SK-N-SH (cell line): Measurements from ENCODE around the gene ID1. TPM values are rescaled to one million over a fixed set of nuclear protein-coding genes. Genes with fewer than 3 reads are reported as not detected.
A peak's percentile ranks its signal among the peaks of the same experiment; 100 is the strongest.

ENCODE experiments used
- CTCF ChIA-PET: fragments of 300-600, 350-600 bp; formaldehyde crosslinking; extraction: SDS; loops from one replicate; lab custom pipeline; 2021; lab: Yijun Ruan, JAX
- POLR2A ChIA-PET: fragments of 350-600 bp; sonication (Branson Sonifier 250); formaldehyde crosslinking; extraction: SDS; loops from one replicate; lab custom pipeline; 2020; ENCODE audit warnings: antibody characterized with exemption, inconsistent platforms; lab: Yijun Ruan, JAX
- DNase-seq: peaks from one replicate; pipeline ENCODE4 v3.0.0; 2012
- H2AFZ ChIP-seq: fragments of 200-600 bp; sonication (generic); 2 replicates; pipeline ENCODE4 v1.8.1; 2016; ENCODE audit warnings: antibody characterized with exemption, mild to moderate bottlenecking, low read depth
- H3F3A ChIP-seq: fragments of 200-600 bp; sonication (generic); replicated peaks from 2 replicates; pipeline ENCODE3; 2016; ENCODE audit warnings: antibody characterized with exemption, mild to moderate bottlenecking; ENCODE audit not compliant: insufficient read depth
- H3K27ac ChIP-seq, 2 experiments: fragments of 200-500 bp in 1 of 2; fragments of 200-600 bp in 1 of 2; sonication (Bioruptor generic) in 1 of 2; sonication (generic), shearing (Covaris generic) in 1 of 2; 2 replicates each; pipeline versions ENCODE4 v1.5.1 to v1.6.1; 2014 to 2016; ENCODE audit warnings: low read depth in 2 of 2, inconsistent platforms in 1 of 2, low read length in 1 of 2, mild to moderate bottlenecking in 1 of 2, mixed read lengths in 1 of 2
- H3K27me3 ChIP-seq: fragments of 200-600 bp; sonication (generic), shearing (Covaris generic); 2 replicates; pipeline ENCODE4 v1.6.1; 2016; ENCODE audit warnings: mixed run types; ENCODE audit not compliant: insufficient read depth
- H3K36me3 ChIP-seq, 2 experiments: fragments of 200-500 bp in 1 of 2; fragments of 200-600 bp in 1 of 2; sonication (Bioruptor generic) in 1 of 2; sonication (generic) in 1 of 2; replicated peaks in 1 of 2; 2 replicates each; pipeline versions ENCODE3 to v1.5.1; 2014 to 2016; ENCODE audit warnings: low read length in 1 of 2, mild to moderate bottlenecking in 1 of 2; ENCODE audit not compliant: insufficient read depth in 2 of 2, control insufficient read depth in 1 of 2
- H3K4me1 ChIP-seq, 2 experiments: fragments of 200-500 bp in 1 of 2; fragments of 200-600 bp in 1 of 2; sonication (Bioruptor generic) in 1 of 2; sonication (generic), shearing (Covaris generic) in 1 of 2; 2 replicates each; pipeline versions ENCODE4 v1.5.1 to v1.6.1; 2014 to 2016; ENCODE audit warnings: low read depth in 1 of 2, low read length in 1 of 2, mixed run types in 1 of 2; ENCODE audit not compliant: insufficient read depth in 2 of 2, control insufficient read depth in 1 of 2
- H3K4me2 ChIP-seq: fragments of 200-600 bp; sonication (generic), shearing (Covaris generic); 2 replicates; pipeline ENCODE4 v1.6.1; 2017; ENCODE audit warnings: mixed run types
- H3K4me3 ChIP-seq, 2 experiments: fragments of 200-500 bp in 1 of 2; fragments of 200-600 bp in 1 of 2; sonication (Bioruptor generic) in 1 of 2; sonication (generic), shearing (Covaris generic) in 1 of 2; 2 replicates each; pipeline versions ENCODE4 v1.5.1 to v1.8.1; 2014 to 2016; ENCODE audit warnings: low read depth in 2 of 2, inconsistent platforms in 1 of 2, low read length in 1 of 2, mild to moderate bottlenecking in 1 of 2, mixed read lengths in 1 of 2, moderate library complexity in 1 of 2
- H3K79me2 ChIP-seq: fragments of 200-600 bp; sonication (generic); 2 replicates; pipeline ENCODE4 v1.8.1; 2017; ENCODE audit warnings: mild to moderate bottlenecking; ENCODE audit not compliant: insufficient read depth
- H3K9ac ChIP-seq: fragments of 200-600 bp; sonication (generic); 2 replicates; pipeline ENCODE4 v1.6.1; 2017; ENCODE audit warnings: mixed run types
- H3K9me2 ChIP-seq: fragments of 200-600 bp; sonication (generic); 2 replicates; pipeline ENCODE4 v1.6.1; 2017; ENCODE audit warnings: mixed run types
- H3K9me3 ChIP-seq: fragments of 200-600 bp; sonication (generic); 2 replicates; pipeline ENCODE4 v1.6.1; 2017; ENCODE audit warnings: mixed run types, mild to moderate bottlenecking, moderate library complexity
- H4K20me1 ChIP-seq: fragments of 200-600 bp; sonication (generic); 2 replicates; pipeline ENCODE4 v1.6.1; 2017; ENCODE audit warnings: mild to moderate bottlenecking, mixed run types; ENCODE audit not compliant: insufficient read depth
- ELF1 ChIP-seq: IDR thresholded peaks from 2 replicates; pipeline ENCODE4 v1.4.0; 2012
- EP300 ChIP-seq, 2 experiments: IDR thresholded peaks; 2 replicates each; pipeline versions ENCODE4 v1.4.0 to v1.6.1; 2012; ENCODE audit warnings: borderline replicate concordance in 1 of 2, low read depth in 1 of 2, low read length in 1 of 2
- EZH2phosphoT487 ChIP-seq: fragments of 200-600 bp; sonication (generic); IDR thresholded peaks from 2 replicates; pipeline ENCODE4 v1.6.1; 2017; ENCODE audit warnings: low read depth, mixed run types, mild to moderate bottlenecking, antibody characterized with exemption, moderate library complexity, borderline replicate concordance
- FOXJ3 ChIP-seq: sonication (generic); formaldehyde crosslinking; IDR thresholded peaks from 2 replicates; pipeline ENCODE4 v1.5.1; 2020; ENCODE audit warnings: mild to moderate bottlenecking, missing genetic modification reagents
- GABPA ChIP-seq: IDR thresholded peaks from 2 replicates; pipeline ENCODE4 v1.4.0; 2012; ENCODE audit warnings: low read depth, mild to moderate bottlenecking
- GATA2 ChIP-seq: sonication (generic); formaldehyde crosslinking; IDR thresholded peaks from 2 replicates; pipeline ENCODE4 v1.5.0; 2020; ENCODE audit warnings: mild to moderate bottlenecking, missing genetic modification reagents
- JUND ChIP-seq: IDR thresholded peaks from 2 replicates; pipeline ENCODE4 v1.4.0; 2012
- MXI1 ChIP-seq: IDR thresholded peaks from 2 replicates; pipeline ENCODE4 v1.6.1; 2012; ENCODE audit warnings: mild to moderate bottlenecking, low read depth, low read length, improper control_type of control experiment
- NFIC ChIP-seq: IDR thresholded peaks from 2 replicates; pipeline ENCODE4 v1.4.0; 2012; ENCODE audit warnings: borderline replicate concordance
- NRF1 ChIP-seq: IDR thresholded peaks from 2 replicates; pipeline ENCODE4 v1.6.1; 2012; ENCODE audit warnings: low read depth, mild to moderate bottlenecking, low read length
- POLR2AphosphoS5 ChIP-seq: IDR thresholded peaks from 2 replicates; pipeline ENCODE4 v1.6.1; 2012; ENCODE audit warnings: low read depth, low read length
- RFX5 ChIP-seq: IDR thresholded peaks from 2 replicates; pipeline ENCODE4 v1.6.1; 2012; ENCODE audit warnings: mild to moderate bottlenecking, improper control_type of control experiment, low read length
- RXRA ChIP-seq: IDR thresholded peaks from 2 replicates; pipeline ENCODE4 v1.4.0; 2012; ENCODE audit warnings: low read depth, mild to moderate bottlenecking, borderline replicate concordance
- SIN3A ChIP-seq: IDR thresholded peaks from 2 replicates; pipeline ENCODE4 v1.6.1; 2012; ENCODE audit warnings: low read depth, mild to moderate bottlenecking, low read length, moderate library complexity, borderline replicate concordance
- SMC3 ChIP-seq: IDR thresholded peaks from 2 replicates; pipeline ENCODE4 v1.6.1; 2012; ENCODE audit warnings: low read depth, low read length, improper control_type of control experiment
- TCF12 ChIP-seq: IDR thresholded peaks from 2 replicates; pipeline ENCODE4 v1.4.0; 2012
- YY1 ChIP-seq: IDR thresholded peaks from 2 replicates; pipeline ENCODE4 v1.4.0; 2012; ENCODE audit warnings: low read depth, mild to moderate bottlenecking
- WGBS: methylation state at CpG from one replicate; pipeline ENCODE4 v1.1.6; 2017; ENCODE audit warnings: low lambda C conversion rate; 5-methylcytosine and 5-hydroxymethylcytosine counted together
- polyA plus RNA-seq, 3 experiments: library from polyadenylated mRNA; depleted of rRNA; stranded (reverse); fragments of >200 nt; gene quantifications; 2 replicates each; pipeline ENCODE4 v1.2.3, GENCODE V29; 2012
- TF ChIP-seq, protein P1 (sequence below): fragments of 200-600 bp; sonication (generic); IDR thresholded peaks from 2 replicates; pipeline ENCODE4 v1.6.1; 2017; ENCODE audit warnings: antibody characterized with exemption, mild to moderate bottlenecking, moderate library complexity
- TF ChIP-seq, protein P2 (sequence below): IDR thresholded peaks from 2 replicates; pipeline ENCODE4 v1.6.1; 2012; ENCODE audit warnings: mild to moderate bottlenecking, low read depth, low read length, moderate library complexity
- TF ChIP-seq, protein P3 (sequence below): fragments of 150-350 bp; IDR thresholded peaks from 2 replicates; pipeline ENCODE4 v1.6.1; 2017; ENCODE audit warnings: antibody characterized with exemption, low read length, low read depth, borderline replicate concordance
- TF ChIP-seq, protein P4 (sequence below): IDR thresholded peaks from 2 replicates; pipeline ENCODE4 v1.4.0; 2012; ENCODE audit warnings: low read depth

ID1 gene
- polyA plus RNA-seq, 1 of the 3 experiments (the other 2 are of a cell fraction) = 493 TPM

DNA sequence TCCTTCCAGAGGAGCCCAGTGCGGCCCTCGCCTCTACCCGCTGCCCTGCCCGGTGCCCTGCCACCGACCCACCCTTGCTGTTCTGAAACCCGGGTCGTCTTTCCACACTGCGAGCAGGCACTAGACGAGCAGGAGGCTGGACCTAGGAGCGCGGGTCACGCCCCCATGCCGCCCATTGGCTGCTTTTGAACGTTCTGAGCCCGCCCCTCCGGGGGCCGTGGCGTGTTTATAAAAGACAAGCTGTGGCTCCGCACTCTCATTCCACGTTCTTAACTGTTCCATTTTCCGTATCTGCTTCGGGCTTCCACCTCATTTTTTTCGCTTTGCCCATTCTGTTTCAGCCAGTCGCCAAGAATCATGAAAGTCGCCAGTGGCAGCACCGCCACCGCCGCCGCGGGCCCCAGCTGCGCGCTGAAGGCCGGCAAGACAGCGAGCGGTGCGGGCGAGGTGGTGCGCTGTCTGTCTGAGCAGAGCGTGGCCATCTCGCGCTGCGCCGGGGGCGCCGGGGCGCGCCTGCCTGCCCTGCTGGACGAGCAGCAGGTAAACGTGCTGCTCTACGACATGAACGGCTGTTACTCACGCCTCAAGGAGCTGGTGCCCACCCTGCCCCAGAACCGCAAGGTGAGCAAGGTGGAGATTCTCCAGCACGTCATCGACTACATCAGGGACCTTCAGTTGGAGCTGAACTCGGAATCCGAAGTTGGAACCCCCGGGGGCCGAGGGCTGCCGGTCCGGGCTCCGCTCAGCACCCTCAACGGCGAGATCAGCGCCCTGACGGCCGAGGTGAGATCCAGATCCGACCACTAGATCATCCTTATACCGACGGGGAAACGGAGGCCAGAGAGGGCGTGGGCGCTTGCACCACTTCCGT is at the start of gene ID1 (continued):
- TF ChIP-seq, protein P1, sequence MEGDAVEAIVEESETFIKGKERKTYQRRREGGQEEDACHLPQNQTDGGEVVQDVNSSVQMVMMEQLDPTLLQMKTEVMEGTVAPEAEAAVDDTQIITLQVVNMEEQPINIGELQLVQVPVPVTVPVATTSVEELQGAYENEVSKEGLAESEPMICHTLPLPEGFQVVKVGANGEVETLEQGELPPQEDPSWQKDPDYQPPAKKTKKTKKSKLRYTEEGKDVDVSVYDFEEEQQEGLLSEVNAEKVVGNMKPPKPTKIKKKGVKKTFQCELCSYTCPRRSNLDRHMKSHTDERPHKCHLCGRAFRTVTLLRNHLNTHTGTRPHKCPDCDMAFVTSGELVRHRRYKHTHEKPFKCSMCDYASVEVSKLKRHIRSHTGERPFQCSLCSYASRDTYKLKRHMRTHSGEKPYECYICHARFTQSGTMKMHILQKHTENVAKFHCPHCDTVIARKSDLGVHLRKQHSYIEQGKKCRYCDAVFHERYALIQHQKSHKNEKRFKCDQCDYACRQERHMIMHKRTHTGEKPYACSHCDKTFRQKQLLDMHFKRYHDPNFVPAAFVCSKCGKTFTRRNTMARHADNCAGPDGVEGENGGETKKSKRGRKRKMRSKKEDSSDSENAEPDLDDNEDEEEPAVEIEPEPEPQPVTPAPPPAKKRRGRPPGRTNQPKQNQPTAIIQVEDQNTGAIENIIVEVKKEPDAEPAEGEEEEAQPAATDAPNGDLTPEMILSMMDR = no peak
- no peak for TF ChIP-seq GATA2 (CRISPR knock-in tag)
- 0 out of 2 replicates have a peak, but pooled peaks have one; percentile 35 for TF ChIP-seq NFIC
- TF ChIP-seq RFX5 = no peak
- 0 out of 4 replicates have a peak, but pooled peaks of 1 of the 2 experiments have one; percentile 6 for TF ChIP-seq EP300 (IDR thresholded peaks at IDR 0.05; ENCODE audit: borderline replicate concordance in 1 of 2, low read depth in 1 of 2, low read length in 1 of 2)
- TF ChIP-seq, protein P2, sequence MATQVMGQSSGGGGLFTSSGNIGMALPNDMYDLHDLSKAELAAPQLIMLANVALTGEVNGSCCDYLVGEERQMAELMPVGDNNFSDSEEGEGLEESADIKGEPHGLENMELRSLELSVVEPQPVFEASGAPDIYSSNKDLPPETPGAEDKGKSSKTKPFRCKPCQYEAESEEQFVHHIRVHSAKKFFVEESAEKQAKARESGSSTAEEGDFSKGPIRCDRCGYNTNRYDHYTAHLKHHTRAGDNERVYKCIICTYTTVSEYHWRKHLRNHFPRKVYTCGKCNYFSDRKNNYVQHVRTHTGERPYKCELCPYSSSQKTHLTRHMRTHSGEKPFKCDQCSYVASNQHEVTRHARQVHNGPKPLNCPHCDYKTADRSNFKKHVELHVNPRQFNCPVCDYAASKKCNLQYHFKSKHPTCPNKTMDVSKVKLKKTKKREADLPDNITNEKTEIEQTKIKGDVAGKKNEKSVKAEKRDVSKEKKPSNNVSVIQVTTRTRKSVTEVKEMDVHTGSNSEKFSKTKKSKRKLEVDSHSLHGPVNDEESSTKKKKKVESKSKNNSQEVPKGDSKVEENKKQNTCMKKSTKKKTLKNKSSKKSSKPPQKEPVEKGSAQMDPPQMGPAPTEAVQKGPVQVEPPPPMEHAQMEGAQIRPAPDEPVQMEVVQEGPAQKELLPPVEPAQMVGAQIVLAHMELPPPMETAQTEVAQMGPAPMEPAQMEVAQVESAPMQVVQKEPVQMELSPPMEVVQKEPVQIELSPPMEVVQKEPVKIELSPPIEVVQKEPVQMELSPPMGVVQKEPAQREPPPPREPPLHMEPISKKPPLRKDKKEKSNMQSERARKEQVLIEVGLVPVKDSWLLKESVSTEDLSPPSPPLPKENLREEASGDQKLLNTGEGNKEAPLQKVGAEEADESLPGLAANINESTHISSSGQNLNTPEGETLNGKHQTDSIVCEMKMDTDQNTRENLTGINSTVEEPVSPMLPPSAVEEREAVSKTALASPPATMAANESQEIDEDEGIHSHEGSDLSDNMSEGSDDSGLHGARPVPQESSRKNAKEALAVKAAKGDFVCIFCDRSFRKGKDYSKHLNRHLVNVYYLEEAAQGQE = peak; percentile 67; the same call in 1 of the 2 replicates
- TF ChIP-seq FOXJ3 (CRISPR knock-in tag) = no peak
- TF ChIP-seq SMC3 = no peak
- peak; percentile 100 for TF ChIP-seq POLR2AphosphoS5
- no peak for TF ChIP-seq GABPA
- TF ChIP-seq MXI1 = peak; percentile 95
- TF ChIP-seq ELF1 = no peak
- TF ChIP-seq, all 33 proteins: peak for 16

DNA sequence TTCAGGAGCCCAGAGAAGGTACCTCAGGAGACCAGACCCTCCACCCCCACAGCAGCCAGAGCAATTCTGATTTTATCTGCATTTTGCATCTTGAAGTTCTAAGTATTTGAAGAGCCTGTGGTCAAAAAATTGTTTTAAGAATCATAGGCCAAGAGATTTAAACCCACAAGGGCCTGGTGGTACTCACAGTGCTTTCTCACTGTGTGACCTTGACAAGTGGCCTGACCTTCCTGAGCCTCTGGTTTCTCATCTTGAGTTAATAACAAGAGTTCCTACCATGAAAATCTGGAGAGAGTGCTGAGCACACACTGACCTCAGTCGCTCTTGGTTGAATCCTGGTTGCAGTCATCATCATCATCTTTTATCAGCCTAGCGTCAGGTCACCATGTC is 45.4 kb upstream of the ID1 start:
- Histone ChIP-seq H3K36me3 (peaks cover 24 to 26% of the 10 kb centered on the region in 2 experiments), H3F3A (peaks cover 43% of the 10 kb centered on the region), H3K4me2 (peak overlapping the region; percentile 61; the same call in 1 of the 2 replicates), H3K4me3 (peak overlapping the region in 1 of 2 experiments; percentile 54; a peak in 1 of 4 replicates), H3K9ac (peak overlapping the region; percentile 62; the same call in 1 of the 2 replicates), H3K79me2 (no peaks in the 10 kb centered on the region; the same call in 1 of the 2 replicates), H3K27ac (peak overlapping the region; percentile 73 to 96), H3K9me2 (no peaks in the 10 kb centered on the region), H3K9me3 (no peaks in the 10 kb centered on the region), H3K27me3 (no peaks in the 10 kb centered on the region), H4K20me1 (no peaks in the 10 kb centered on the region), H2AFZ (no peak overlapping the region), H3K4me1 (peaks cover 15 to 33% of the 10 kb centered on the region in 2 experiments)
- DNase-seq = no peak
- POLR2A ChIA-PET = interaction anchor here (1.1 to 5.3 kb wide), 2 partner anchors 45 to 53 kb away, joined by 6 to 48 read pairs; partner anchors contain the start of gene ID1
- CTCF ChIA-PET = interaction anchor here (0.7 to 31.0 kb wide), 16 partner anchors 11 to 164 kb away, joined by 3 to 1802 read pairs (median 4); partner anchors contain the start of genes BCL2L1 and ID1
- WGBS = 79% methylated on average over 2 of the region's 2 CpGs
- TF ChIP-seq, protein P3, sequence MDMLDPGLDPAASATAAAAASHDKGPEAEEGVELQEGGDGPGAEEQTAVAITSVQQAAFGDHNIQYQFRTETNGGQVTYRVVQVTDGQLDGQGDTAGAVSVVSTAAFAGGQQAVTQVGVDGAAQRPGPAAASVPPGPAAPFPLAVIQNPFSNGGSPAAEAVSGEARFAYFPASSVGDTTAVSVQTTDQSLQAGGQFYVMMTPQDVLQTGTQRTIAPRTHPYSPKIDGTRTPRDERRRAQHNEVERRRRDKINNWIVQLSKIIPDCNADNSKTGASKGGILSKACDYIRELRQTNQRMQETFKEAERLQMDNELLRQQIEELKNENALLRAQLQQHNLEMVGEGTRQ = no peak
- TF ChIP-seq TCF12 = peak; percentile 83
- TF ChIP-seq RFX5 = no peak
- peak in 1 of 2 experiments; percentile 35; a peak in 1 of 4 replicates for TF ChIP-seq EP300 (IDR thresholded peaks at IDR 0.05; ENCODE audit: borderline replicate concordance in 1 of 2, low read depth in 1 of 2, low read length in 1 of 2)
- no peak for TF ChIP-seq YY1
- TF ChIP-seq GABPA = no peak
- TF ChIP-seq EZH2phosphoT487 = no peak
- peak; percentile 25; the same call in 1 of the 2 replicates for TF ChIP-seq JUND
- TF ChIP-seq RXRA = no peak
- TF ChIP-seq NRF1 = no peak
- TF ChIP-seq SIN3A = no peak
- no peak for TF ChIP-seq MXI1
- TF ChIP-seq, protein P4, sequence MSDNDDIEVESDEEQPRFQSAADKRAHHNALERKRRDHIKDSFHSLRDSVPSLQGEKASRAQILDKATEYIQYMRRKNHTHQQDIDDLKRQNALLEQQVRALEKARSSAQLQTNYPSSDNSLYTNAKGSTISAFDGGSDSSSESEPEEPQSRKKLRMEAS = no peak
- TF ChIP-seq POLR2AphosphoS5 = no peak
